ENCODE data around the gene ABHD15. TPM values are rescaled to one million over a fixed set of nuclear protein-coding genes. Genes with fewer than 3 reads are reported as not detected.

ABHD15 gene
- total RNA-seq, 1 experiment from 2014 or later, result 11.7 TPM

GRCh38 chr17:29518359-29518758 lies 48.5 kb downstream of the ABHD15 start:
- DNase-seq (ENCODE audit: low spot score), result no peak

GRCh38 chr17:29514792-29515191 lies 52.0 kb downstream of the ABHD15 start:
- no peak for DNase-seq (ENCODE audit: low spot score)

DNA sequence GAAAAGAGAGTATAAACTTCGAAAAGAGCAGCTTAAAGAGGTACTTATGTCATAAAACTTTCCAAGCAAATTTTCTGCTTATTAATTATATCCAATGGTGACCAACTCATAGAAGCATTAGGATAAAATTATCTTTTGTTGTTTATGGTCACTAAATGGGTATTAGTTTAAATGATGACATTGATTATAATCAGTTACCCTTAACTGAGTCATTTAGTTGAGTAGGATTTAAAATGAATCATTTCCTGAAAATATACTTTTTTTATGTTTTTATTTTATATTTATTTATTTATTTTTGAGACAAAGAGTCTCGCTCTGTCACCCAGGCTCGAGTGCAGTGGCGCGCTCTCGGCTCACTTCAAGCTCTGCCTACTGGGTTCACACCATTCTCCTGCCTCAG lies 55.9 kb downstream of the ABHD15 start:
- no peak for DNase-seq (ENCODE audit: low spot score)

Other genes with a start within 250 kb of the ABHD15 start
- 46.6 and 64.3 TPM in 2 replicates for gene TAOK1, start 176.7 kb downstream of the ABHD15 start, total RNA-seq (2014; rRNA removed; shearing (Covaris generic))
- 64.1 and 68.5 TPM in 2 replicates for gene TP53I13, start 1.7 kb upstream of the ABHD15 start, total RNA-seq (2014; rRNA removed; shearing (Covaris generic))
- gene GIT1, start 22.6 kb upstream of the ABHD15 start, total RNA-seq (2014; rRNA removed; shearing (Covaris generic)), result 51.8 and 53.2 TPM in 2 replicates
- 17.6 and 21.8 TPM in 2 replicates for gene ANKRD13B, start 26.1 kb upstream of the ABHD15 start, total RNA-seq (2014; rRNA removed; shearing (Covaris generic))
- gene CORO6, start 55.9 kb upstream of the ABHD15 start, total RNA-seq (2014; rRNA removed; shearing (Covaris generic)), result 12.2 and 14.8 TPM in 2 replicates

All from A172 (cell line).